HG02884 (cell line): ENCODE results near the gene AFF3.

ENCODE experiments used
- ATAC-seq: cut with Tn5 transposase; IDR thresholded peaks from one replicate; pipeline ENCODE4 v1.9.1; 2021; ENCODE audit warnings: mild to moderate bottlenecking, moderate library complexity; ENCODE audit not compliant: unreplicated experiment

AFF3 gene

DNA sequence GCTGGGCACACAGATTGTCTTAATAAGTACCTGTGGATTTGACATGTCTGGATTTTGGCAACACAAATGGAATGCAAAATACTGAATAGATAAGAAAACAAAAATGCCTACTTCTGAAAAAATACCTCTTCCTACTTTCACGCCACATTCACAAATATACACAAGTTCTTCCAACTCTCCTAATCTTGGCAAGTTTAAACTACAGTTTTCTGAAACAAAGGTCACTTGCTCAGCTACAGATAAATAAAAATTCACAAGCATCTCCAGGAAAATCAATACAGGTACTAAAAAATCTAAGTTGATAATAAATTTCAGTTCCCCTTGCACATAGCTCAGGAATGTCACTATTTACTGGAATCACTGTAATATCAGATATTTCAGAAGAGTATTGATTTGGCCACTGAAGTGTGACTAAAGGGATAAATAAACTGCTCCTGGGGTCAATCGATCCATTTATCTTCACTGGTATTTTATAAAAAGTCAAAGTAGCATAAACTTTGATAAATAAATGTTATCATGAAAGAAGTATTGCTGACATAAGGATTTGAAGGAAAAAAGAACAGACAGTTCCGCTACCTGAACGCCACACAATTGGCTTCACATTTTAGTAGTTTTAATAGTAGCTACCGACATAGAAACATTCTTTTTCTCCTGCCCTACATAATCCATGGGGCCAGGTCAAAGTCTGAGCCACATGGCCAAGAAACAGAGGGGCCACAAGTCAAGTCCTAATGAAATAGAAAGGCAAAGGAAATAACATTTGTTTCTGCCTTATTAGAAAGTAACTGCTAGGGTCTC, 243.1 kb downstream of the AFF3 start:
- no peak for ATAC-seq

GRCh38 chr2:99898336-99899048, 243.9 kb downstream of the AFF3 start:
- no peak for ATAC-seq

DNA sequence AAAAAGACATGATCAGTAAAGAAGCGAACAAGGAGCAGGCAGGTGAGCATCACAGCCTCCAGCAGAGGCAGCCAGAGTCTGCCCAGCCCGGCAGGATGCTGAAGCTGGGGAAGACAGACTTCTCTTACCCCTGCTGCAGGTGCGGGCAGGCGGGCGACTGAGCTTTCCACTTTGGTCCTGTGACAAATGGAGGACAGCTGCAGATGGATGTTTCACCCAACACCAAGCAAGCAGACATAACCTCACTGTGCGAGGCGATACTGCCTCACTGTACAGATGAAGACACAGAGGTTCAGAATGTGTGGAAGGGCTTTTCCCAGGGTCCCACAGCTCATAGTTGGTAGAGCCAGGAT, 251.0 kb downstream of the AFF3 start:
- ATAC-seq: no peak

GRCh38 chr2:99890568-99891427, 251.6 kb downstream of the AFF3 start:
- ATAC-seq: no peak

GRCh38 chr2:99888617-99889016, 253.8 kb downstream of the AFF3 start:
- no peak for ATAC-seq

- ATAC-seq: no peak
Measured at GRCh38 chr2:99886418-99886817, 256.0 kb downstream of the AFF3 start.

DNA sequence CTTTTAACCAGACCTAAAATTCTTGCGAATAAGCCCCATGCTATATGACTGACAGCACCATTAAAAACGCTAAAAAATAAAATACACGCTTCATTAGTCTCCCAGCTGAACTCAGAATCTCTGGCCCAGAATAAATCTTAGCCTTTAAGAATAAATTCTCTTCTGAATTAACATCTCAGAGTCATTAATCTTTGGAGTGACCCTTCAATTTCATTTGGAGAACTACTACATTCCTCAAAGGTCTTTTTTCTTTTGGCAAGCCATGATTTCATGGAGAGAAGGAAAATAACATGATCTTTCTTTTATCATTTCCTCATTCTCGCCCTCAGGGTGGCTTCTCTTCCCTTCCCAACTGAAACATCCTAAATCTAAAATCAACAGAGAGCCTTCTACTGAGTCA, 259.0 kb downstream of the AFF3 start:
- ATAC-seq: no peak

DNA sequence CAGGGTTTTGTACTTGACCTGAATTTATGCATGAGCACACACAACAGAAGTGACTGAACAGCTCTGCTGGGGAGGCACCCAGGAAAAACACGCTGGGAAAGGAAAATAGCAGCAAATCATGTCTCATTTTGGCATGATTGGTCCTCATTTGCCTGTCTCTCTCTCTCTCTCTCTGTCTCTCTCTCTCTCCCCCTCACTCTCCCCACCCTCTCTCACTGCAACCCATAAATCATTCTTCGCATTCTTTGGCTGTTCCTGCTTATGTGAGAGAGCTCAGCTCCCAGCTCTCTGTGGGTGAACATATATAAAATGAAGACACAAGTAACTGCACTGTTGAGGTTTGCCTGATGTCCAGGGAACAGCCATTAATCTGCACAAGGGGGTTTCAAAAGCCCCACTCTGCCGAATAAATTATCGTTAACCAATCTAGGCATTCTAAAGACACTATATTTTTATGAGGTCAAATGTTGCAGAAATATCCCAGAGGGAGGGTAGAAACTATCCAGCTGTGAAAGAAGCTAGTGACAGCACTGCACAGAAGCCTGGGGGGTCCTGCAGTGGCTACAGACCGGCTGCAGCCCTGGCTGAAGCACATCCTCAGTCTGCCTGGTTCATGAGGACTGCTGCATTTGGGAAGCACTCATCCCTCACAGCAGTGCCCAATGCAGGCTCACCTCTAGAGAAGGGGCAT, 260.3 kb downstream of the AFF3 start:
- no peak for ATAC-seq

DNA sequence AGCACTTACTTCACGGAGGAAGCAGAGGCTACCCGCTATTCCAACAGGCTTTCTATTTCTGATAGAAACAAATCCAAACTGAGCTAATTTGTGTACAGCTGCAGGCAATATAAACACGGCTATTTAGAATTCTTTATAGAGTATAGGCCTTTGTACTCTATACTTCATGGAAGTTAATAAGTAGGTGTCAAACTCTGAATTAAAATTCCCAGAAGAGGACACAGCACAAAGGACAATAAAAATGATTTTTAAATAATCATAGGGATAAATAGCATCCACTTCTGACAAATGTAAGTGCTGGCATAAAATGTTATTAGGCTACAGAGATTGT, 261.5 kb downstream of the AFF3 start:
- no peak for ATAC-seq

- ATAC-seq: no peak
Measured at GRCh38 chr2:99880148-99880963, 262.0 kb downstream of the AFF3 start.

DNA sequence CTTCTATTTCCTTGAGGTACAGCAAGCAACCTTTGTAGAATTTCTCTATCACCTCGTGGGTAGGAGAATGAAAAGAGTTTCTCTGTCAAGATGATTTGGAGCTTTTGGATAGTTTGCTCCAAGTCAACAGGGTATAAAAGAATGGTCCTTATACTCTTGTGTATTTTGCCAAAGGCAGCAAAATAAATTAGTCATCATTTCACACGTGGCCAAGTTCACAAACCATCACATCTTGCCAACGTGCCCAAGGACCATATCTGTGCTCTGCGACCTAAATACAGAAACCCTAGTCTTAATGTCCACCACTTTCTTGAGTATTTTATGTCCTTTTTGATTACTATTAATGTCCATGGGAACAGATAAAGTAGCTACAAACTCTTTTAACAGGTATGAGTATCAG, 262.9 kb downstream of the AFF3 start:
- no peak for ATAC-seq

DNA sequence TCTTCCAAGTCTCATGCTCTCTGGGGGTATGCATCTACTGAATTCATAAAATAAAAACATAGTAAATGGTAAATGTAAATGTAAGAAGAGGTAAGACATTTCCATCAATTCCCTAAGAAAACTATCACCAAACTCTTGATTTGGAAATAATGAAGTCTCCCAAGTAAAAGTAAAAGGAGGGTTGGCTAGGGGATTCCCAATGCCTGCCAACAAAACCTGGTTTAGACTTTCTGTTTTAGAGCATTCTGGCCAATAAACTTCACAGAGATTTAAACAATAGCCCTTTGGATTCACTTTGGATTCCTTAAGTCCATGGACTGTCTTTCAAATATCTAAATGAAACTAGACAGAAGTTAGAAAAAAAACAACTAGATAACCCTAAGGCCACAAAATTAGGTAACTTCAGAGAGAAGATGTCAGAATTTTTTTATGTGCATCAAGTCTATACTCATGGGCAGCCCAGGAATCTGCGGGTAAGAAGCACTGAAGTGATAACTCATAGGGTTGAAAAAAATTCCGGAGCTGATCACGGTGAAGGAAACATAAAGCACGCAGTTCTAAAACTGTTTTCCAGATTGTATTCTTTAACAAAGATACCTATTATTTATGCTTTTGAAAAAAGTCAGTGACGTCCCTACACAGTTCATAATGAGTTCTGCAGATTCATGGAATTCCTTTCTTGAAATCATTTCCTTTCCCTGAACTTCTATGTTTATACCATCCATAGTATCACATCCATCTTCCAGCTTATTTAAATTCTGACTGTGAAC, 263.6 kb downstream of the AFF3 start:
- ATAC-seq: no peak

GRCh38 chr2:99877963-99878362, 264.4 kb downstream of the AFF3 start:
- no peak for ATAC-seq

DNA sequence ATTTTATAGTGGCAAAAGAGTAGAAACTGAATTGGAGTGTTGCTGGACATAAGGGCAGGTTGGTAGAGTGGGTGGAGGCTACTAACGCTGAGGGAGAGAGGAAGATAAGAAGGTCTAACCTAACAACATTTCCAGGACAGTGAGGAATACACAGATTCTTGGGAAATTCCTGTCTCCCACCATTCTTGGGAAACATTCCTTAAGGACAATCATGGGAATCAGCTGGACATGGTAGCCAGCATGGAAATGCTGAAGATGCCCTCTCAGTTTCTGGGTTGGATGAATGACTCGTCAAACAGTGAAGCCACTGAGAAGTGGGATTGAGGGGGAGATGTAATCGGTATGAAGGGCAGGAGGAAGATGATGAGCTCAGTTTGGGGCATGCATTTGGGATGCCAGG, 265.4 kb downstream of the AFF3 start:
- no peak for ATAC-seq

GRCh38 chr2:99875627-99876201, 266.7 kb downstream of the AFF3 start:
- no peak for ATAC-seq

GRCh38 chr2:99868260-99868659, 274.1 kb downstream of the AFF3 start:
- no peak for ATAC-seq

- ATAC-seq: no peak
Measured at GRCh38 chr2:99867770-99868169, 274.6 kb downstream of the AFF3 start.

GRCh38 chr2:99865818-99866676, 276.3 kb downstream of the AFF3 start:
- ATAC-seq: no peak
